Measurements from ENCODE around the gene TGM5.
A peak's percentile ranks its signal among the peaks of the same experiment; 100 is the strongest.
"Not testable (repeated sequence)": the region's sequence is repeated elsewhere in the genome, so short reads cannot be mapped to it uniquely, and the experiment has no call there.

The TGM5 gene

DNA sequence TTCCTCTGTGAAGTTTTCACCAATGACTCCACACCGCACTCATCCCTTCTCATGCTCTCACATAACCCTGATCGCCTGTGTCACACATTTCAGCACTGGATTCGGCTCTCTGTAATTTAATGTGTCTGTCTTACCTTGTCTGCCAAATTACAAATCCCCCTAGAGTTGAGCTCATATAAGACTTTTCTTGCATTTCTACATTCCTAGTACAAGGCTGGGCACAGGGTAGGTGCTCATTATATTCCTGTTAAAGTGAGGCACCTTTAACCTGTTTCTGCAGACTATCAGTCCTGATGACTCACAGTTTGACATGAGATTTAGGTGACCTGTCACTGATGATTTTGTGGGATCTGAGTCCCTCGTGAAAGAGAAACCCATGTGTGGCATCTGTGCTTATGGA is 22.6 kb downstream of the TGM5 start:
- no peak for DNase-seq

- no peak for DNase-seq
Measured at GRCh38 chr15:43243020-43243645, 23.6 kb downstream of the TGM5 start.

GRCh38 chr15:43242616-43243015 is 24.1 kb downstream of the TGM5 start:
- DNase-seq = no peak

- no peak for DNase-seq
Measured at GRCh38 chr15:43241100-43241499, 25.6 kb downstream of the TGM5 start.

DNA sequence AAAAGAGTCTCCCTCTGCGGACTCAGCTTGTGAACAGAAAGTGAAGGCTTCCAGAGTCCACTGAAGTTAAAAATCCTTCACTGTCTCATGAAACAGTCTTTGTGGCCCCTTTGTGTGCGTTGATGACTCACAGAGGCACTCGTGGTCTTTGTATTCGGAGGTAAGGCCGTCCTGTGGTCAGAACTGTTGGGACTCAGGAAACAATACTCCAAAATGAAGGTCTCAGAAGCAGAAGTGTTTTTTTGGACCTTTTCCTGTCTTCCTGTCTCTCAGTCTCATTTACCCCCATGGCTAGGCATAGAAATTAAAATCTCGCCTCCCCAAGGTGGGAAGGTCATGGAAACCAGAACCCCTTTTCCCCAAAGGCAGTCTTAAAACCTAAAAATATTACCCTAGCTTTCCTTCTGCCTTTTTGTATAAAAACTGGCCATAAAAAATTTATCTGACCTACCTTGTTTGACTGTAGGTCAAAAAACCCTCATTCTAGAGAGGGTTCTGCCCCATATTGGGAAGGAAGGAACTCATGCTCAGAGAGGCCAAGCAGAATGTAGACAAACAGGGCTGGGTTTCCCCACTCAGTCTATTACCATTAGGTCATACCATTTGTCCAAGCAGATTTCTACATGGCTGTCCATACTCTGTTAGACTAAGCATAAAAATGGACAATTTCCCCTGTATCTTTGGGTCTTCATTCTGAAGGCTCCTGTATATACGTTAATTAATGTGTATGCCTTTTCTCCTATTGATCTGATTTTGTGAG is 26.8 kb downstream of the TGM5 start:
- no peak for DNase-seq

GRCh38 chr15:43238671-43239131 is 28.0 kb downstream of the TGM5 start:
- no peak for DNase-seq

DNA sequence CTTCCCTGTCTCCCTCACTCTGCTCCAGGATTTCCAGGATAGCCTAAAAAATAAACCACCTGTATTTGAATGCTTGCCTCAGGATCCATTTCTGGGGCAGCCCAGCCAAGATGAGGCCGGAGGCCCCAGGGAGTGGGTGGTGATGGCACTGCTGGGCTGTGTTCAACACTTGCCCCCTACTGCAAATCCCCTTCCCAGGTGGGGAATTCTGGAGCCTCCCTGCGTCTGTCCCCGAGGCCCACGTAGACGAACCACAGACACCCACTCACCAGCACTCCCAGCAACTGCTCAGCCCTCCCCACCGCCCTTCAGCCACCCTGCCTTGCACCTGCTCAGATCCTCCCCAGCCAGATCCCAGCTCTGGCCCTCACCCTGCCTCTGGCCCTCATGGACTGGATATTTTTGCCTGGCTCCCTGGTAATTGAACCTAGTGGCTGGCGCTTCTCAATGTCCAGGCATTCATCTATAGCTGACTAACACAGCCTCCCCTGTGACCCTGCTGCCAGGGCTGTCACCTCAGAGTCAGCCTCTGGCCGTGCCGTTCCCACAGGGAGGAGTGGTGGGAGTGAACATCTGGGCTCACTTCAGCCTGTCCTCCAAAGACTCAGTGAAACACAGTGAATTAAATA is 28.8 kb downstream of the TGM5 start:
- no peak for DNase-seq

DNA sequence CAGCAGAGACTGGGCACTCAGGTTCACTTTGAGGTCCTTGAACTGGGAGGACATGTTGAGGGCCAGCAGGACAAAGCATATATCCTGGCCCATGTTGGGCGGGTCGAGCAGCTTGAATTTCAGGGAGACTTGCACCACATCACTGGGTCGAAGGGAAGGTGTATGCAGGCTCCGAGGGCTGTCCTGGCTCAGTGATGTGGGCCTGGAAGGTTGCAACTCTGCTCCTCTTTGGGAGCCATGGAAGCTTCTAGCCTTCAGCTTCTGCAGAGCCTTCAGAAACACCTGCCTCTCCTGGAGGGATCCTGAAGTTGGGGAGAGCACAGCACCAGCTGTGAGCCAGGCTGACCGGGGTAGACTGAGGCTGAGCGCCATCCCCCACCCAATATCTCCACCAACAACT is 31.2 kb downstream of the TGM5 start:
- no peak for DNase-seq

GRCh38 chr15:43232289-43232874 is 34.3 kb downstream of the TGM5 start:
- no peak for DNase-seq

DNA sequence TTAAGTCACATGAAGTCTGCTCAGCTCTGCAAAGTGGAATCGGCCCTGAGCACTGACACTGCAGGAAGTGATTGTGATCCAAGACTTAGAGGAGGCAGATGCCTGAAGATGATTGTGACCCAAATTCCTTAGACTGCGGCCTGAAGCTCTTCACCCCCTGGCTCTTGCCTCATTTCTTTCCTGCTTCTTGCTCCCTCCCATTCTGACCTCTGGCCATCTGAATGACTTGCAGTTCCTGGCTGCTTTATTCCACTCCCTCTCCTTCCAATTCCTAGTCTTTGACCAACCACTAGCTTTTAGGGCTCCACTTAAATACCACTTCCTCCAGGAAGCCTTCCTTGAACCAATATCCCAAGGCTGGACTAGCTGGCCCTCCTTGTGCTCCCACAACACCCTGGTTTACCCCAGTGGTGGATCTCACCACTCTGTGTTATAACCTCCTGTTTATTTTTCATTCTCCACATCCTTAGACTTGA is 36.0 kb downstream of the TGM5 start:
- no peak for DNase-seq

GRCh38 chr15:43229977-43230376 is 36.8 kb downstream of the TGM5 start:
- DNase-seq = no peak

DNA sequence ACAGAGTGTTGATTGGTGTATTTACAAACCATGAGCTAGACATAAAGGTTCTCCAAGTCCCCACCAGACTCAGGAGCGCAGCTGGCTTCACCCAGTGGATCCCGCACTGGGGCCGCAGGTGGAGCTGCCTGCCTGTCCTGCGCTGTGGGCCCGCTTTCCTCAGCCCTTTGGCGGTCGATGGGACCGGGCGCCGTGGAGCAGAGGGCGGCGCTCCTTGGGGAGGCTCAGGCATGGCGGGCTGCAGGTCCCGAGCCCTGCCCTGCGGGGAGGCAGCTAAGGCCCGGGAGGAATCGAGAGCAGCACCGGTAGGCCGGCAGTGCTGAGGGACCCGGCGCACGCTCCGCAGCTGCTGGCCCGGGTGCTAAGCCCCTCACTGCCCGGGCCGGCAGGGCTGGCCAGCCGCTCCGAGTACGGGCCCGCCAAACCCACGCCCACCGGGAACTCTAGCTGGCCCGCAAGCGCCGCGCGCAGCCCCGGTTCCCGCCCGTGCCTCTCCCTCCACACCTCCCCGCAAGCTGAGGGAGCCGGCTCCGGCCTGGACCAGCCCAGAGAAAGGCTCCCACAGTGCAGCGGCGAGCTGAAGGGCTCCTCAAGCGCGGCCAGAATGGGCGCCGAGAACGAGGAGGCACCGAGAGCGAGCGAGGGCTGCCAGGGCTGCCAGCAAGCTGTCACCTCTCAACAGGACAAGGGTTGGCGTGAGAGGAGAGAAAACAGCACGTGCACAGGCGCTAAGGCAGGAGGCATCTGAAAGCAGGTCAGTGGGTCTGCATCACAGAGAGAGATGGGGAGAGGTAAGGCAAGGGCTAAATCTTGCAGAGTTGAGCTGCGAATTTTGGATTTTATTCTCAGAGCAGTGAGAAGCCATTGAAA is 40.1 kb downstream of the TGM5 start:
- DNase-seq = no peak

DNA sequence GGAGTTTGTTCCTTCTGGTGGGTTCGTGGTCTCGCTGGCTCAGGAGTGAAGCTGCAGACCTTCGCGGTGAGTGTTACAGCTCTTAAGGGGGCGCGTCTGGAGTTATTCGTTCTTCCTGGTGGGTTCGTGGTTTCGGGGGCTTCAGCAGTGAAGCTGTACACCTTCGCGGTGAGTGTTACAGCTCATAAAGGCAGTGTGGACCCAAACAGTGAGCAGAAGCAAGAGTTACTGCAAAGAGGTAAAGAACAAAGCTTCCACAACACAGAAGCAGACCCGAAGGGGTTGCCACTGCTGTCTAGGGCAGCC is 40.8 kb downstream of the TGM5 start:
- not testable (repeated sequence) for DNase-seq

- peak; percentile 36 to 51 for DNase-seq
Measured at GRCh38 chr15:43225201-43225949, 41.4 kb downstream of the TGM5 start.

- DNase-seq = no peak
Measured at GRCh38 chr15:43221422-43221821, 45.3 kb downstream of the TGM5 start.

GRCh38 chr15:43220991-43221403 is 45.7 kb downstream of the TGM5 start, which contains the start of gene EPB42:
Gene EPB42 (minus strand): TSS chr15:43221018. CDS start chr15:43220825, 193 bp downstream.
- no peak for DNase-seq

GRCh38 chr15:43219929-43220928 is 46.5 kb downstream of the TGM5 start:
- no peak for DNase-seq

DNA sequence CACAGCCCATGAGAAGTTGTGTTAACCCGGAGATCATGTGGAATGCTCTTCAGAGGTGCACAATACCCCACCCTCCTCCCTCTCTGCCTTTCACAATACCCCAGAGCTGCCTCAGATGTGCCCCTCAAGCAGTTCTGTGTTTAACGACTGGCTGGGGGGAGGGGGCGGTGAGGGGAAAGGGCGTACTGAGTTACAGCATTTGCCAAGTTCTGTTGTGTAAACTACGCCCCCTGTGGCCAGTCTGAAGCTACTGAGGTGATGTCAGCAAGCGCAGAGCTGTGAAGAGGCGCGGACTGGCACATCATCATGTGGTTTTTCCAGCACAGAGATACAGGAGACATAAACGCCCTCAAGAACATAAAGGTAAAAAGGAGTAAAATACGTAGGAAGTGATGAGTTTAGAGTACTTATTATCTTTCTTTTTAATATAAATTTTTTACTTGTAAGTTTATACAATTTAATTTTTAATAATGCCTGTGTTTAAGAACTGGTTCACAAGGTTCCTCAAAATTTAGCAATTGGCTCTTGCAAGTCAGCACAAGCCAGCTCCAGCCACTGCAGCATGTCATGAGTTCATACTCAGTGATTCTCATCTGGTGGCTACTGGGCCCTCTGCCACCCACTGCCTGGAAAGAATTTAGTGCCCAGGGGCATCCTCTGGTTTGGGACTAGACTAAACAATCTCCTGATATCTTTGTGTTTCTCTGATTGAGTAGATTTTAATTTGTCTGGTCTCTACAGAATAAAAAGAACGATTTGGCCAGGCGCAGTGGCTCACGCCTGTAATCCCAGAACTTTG is 47.6 kb downstream of the TGM5 start:
- no peak for DNase-seq

- DNase-seq = no peak
Measured at GRCh38 chr15:43215961-43216360, 50.8 kb downstream of the TGM5 start.

Data from activated CD4-positive, alpha-beta T cell treated with anti-CD3 and anti-CD28 coated beads, Interleukin-2, amount 50 U/mL, for 48 hours (primary cell).